GM19324 (cell line): ENCODE measurements around the gene SCAF1.

ENCODE experiments used
- ATAC-seq: cut with Tn5 transposase; IDR thresholded peaks from one replicate; pipeline ENCODE4 v1.9.1; 2021; ENCODE audit warnings: mild to moderate bottlenecking, moderate library complexity; ENCODE audit not compliant: unreplicated experiment, low FRiP score

Gene SCAF1

DNA sequence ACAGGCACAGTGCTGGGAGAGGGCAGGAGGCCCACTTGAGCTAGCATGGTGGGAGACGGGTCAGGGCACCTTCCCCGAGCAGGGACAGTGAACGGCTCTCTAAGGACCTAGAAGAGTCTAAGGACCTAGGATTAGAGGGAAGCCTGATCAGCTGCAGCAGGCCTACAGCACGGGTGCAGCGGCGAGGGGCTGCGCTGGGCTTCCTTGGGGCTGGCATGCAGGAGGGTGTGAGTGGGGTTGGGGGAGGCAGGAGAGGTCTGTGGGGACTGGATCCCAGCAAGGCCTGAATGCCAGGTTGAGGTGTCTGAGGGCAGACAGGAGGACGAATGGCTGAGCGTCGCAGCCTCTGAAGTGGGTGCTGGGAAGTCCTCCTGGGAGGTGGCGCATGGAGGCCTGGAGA, 3.6 kb downstream of the SCAF1 start:
- no peak for ATAC-seq

DNA sequence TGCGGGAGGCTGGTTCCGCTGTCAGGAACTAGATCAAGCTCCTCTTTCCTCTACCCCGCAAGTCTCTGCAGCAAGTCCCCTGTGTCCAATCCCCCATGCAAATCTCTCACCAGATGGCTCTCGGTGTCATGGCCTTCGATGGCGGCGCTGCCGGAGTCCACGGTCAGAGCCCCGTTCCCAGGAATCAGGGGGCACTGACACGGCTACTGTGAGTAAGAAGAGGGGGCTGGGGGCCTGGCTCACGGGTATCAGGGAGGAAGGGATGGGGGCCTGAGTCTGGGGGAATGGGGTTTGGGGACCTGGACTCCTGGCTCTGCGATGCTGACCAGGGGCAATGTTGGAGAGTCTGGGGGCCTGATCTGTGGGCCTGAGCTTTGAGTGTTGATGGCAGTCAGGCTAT, 4.0 kb downstream of the SCAF1 start:
- no peak for ATAC-seq

GRCh38 chr19:49646586-49646985, 4.6 kb downstream of the SCAF1 start:
- no peak for ATAC-seq

DNA sequence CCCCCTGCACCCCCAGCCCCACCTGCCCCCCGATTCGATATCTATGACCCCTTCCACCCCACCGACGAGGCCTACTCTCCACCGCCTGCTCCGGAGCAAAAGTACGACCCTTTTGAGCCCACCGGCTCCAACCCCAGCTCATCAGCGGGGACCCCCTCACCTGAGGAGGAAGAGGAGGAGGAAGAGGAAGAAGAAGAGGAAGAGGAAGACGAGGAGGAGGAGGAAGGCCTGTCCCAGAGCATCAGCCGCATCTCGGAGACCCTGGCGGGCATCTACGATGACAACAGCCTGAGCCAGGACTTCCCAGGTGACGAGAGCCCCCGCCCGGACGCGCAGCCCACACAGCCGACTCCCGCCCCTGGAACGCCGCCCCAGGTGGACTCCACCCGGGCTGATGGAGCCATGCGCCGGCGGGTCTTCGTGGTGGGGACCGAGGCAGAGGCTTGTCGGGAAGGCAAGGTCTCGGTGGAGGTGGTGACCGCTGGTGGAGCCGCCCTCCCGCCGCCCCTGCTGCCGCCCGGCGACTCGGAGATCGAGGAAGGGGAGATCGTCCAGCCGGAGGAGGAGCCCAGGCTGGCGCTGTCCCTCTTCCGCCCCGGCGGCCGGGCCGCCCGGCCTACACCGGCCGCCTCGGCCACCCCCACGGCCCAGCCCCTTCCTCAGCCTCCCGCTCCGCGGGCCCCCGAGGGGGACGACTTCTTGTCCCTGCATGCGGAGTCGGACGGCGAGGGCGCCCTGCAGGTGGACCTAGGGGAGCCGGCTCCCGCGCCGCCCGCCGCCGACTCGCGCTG, 9.2 kb downstream of the SCAF1 start:
- ATAC-seq, result no peak

GRCh38 chr19:49651820-49652550, 10.0 kb downstream of the SCAF1 start:
- no peak for ATAC-seq

GRCh38 chr19:49652551-49653465, 10.8 kb downstream of the SCAF1 start:
- no peak for ATAC-seq

DNA sequence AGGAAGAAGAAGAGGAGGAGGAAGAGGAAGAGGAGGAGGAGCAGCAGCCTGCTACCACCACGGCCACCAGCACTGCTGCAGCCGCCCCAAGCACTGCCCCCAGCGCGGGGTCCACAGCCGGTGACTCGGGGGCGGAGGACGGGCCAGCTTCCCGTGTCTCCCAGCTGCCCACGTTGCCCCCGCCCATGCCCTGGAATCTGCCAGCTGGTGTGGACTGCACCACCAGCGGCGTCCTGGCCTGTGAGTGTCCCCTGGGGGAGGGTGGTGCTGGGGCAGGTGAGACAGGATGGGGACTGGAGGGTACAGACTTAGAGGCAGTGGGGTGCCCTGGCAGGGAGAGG, 11.4 kb downstream of the SCAF1 start:
- no peak for ATAC-seq

- ATAC-seq, result no peak
Observed at GRCh38 chr19:49654581-49654980, 12.6 kb downstream of the SCAF1 start.

GRCh38 chr19:49655570-49656455, 13.8 kb downstream of the SCAF1 start:
- ATAC-seq, result no peak

GRCh38 chr19:49656456-49657109, 14.6 kb downstream of the SCAF1 start:
- ATAC-seq, result no peak

GRCh38 chr19:49657493-49658138, 15.6 kb downstream of the SCAF1 start:
- ATAC-seq, result no peak

- no peak for ATAC-seq
Observed at GRCh38 chr19:49658139-49658517, 16.1 kb downstream of the SCAF1 start.

GRCh38 chr19:49658566-49659442, 16.8 kb downstream of the SCAF1 start:
- ATAC-seq, result no peak

- ATAC-seq, result no peak
Observed at GRCh38 chr19:49660338-49660961, 18.4 kb downstream of the SCAF1 start.

DNA sequence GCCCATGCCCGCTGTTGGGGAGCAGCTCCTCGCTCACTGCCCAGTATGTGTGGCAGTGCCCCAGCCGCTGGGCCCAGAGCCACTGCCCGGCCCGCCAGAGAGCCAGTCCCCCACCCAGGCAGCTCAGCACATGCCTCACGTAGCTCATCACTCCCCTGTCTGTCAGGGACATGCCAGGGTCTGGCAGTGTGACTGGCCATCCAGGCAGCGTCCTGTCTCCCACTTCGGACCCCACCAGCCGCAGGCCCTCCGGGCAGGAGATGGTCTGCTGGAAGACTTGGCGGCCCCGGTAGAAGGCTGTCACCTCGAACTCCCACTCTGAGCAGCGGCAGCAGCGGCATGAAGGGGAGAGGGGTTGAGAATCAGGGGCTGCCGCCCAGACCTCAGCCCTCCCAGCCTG, 20.0 kb downstream of the SCAF1 start:
- ATAC-seq, result no peak

DNA sequence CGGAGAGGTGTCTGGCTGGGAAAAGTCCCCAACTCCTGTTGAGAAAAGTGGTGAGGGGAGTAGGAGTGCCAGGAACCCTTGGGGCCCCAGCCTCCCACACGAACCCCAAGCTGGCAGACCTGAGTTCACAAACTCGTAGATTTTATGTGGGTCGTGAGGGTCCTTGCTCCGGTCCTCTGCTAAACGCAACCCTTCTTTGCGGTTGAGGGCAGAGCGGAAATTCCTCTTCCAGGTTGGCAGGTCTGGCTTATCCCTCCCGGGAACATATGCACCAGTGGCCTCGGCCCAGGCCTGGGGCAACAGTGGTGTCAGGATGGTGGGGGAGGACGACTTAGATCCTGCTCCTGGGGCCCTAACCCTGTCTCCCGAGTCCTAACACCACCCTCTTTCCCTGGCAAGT, 21.2 kb downstream of the SCAF1 start:
- ATAC-seq, result no peak

DNA sequence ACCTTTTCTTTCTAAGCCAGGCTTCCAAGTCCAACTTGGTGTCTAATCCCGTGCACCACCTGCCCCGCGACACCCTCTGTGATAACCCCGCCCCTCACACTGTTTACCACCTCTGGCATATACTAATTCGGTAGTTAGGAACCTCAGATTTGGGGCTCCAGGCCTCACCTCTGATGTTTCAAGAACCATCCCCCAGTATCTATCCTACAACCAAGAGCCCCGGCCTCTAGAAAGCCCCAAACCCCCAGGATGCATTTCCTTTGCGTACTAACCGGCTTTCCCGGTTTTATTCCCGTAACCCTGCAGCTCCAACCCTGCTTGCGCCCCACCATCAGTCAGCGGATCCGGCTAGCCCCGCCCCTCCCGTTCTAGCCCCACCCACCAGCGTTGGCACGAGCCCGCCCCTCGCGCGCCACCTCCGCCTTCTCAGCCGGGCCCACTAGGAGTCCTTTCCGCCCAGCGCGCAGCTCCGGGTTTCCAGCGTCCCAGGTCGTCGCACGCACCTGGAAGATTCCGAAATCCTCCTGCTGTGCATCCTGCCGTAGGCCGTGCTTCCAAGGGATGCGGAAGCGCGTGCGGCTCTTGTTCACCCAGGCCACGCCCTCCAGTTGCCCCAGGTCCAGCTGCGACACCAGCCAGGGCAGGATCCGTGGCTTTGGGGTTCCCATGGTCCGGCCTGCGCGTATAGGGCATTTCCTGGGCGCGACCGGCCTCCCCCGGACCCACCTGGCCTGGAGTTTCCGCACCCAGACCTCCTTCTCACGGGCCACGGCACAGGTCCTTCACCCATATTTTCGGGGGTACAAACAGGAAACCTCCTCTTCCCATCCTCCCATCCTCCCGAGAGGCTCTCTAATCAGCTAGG, 22.4 kb downstream of the SCAF1 start:
- ATAC-seq, result peak; percentile 38
